ENCODE results near the gene SAP130.
A peak's percentile ranks its signal among the peaks of the same experiment; 100 is the strongest.

Gene SAP130

GRCh38 chr2:128027801-128028667 lies at the start of gene SAP130:
SAP130 (minus strand) TSS chr2:128028059; CDS start chr2:128026292, 1,767 bp downstream.
- peak; percentile 88 to 91 for DNase-seq

GRCh38 chr2:128076461-128077106 lies 48.7 kb upstream of the SAP130 start:
- no peak for DNase-seq

GRCh38 chr2:128073278-128073677 lies 45.4 kb upstream of the SAP130 start:
- no peak for DNase-seq

- no peak for DNase-seq
Observed at GRCh38 chr2:128069769-128070168, 41.9 kb upstream of the SAP130 start.

GRCh38 chr2:128064353-128064752 lies 36.5 kb upstream of the SAP130 start:
- no peak for DNase-seq

GRCh38 chr2:128062571-128062970 lies 34.7 kb upstream of the SAP130 start:
- DNase-seq = no peak

GRCh38 chr2:128058114-128058513 lies 30.3 kb upstream of the SAP130 start:
- no peak for DNase-seq

GRCh38 chr2:128057334-128057733 lies 29.5 kb upstream of the SAP130 start:
- no peak for DNase-seq

GRCh38 chr2:128054104-128054885 lies 26.4 kb upstream of the SAP130 start:
- DNase-seq = no peak

GRCh38 chr2:128053331-128053730 lies 25.5 kb upstream of the SAP130 start:
- DNase-seq = no peak

- no peak for DNase-seq
Observed at GRCh38 chr2:128043041-128043440, 15.2 kb upstream of the SAP130 start.

GRCh38 chr2:128041561-128041960 lies 13.7 kb upstream of the SAP130 start:
- DNase-seq = no peak

- no peak for DNase-seq
Observed at GRCh38 chr2:128040166-128040771, 12.4 kb upstream of the SAP130 start.

- DNase-seq = no peak
Observed at GRCh38 chr2:128039535-128039934, 11.7 kb upstream of the SAP130 start.

- DNase-seq = no peak
Observed at GRCh38 chr2:128038411-128038810, 10.6 kb upstream of the SAP130 start.

- DNase-seq = no peak
Observed at GRCh38 chr2:128037649-128038048, 9.8 kb upstream of the SAP130 start.

GRCh38 chr2:128036748-128037607 lies 9.1 kb upstream of the SAP130 start:
- DNase-seq = no peak

GRCh38 chr2:128032092-128032491 lies 4.2 kb upstream of the SAP130 start:
- no peak for DNase-seq

GRCh38 chr2:128028668-128029054 lies 802 bp upstream of the SAP130 start:
- no peak for DNase-seq

GRCh38 chr2:128027278-128027800 lies 520 bp downstream of the SAP130 start:
- peak; percentile 95 to 98 for DNase-seq

- no peak for DNase-seq
Observed at GRCh38 chr2:128026448-128027277, 1.2 kb downstream of the SAP130 start.
